Measurements from ENCODE around the gene SGCD.

The SGCD gene

GRCh38 chr5:156332245-156332644, 5.3 kb downstream of the SGCD start:
- DNase-seq (ENCODE audit: low read depth): no peak
- no peak for TF ChIP-seq CTCF (IDR thresholded peaks at IDR 0.05; ENCODE audit: insufficient read depth, low read depth, low read length, missing control alignments)
- H3K4me3 ChIP-seq (ENCODE audit: low read length): no peak overlapping the region

GRCh38 chr5:156339139-156339841, 12.3 kb downstream of the SGCD start:
- DNase-seq (ENCODE audit: low read depth): no peak
- no peak overlapping the region for H3K4me3 ChIP-seq (ENCODE audit: low read length)
- no peak for TF ChIP-seq CTCF (IDR thresholded peaks at IDR 0.05; ENCODE audit: insufficient read depth, low read depth, low read length, missing control alignments)

- no peak overlapping the region for H3K4me3 ChIP-seq (ENCODE audit: low read length)
- TF ChIP-seq CTCF (IDR thresholded peaks at IDR 0.05; ENCODE audit: insufficient read depth, low read depth, low read length, missing control alignments): no peak
- DNase-seq (ENCODE audit: low read depth): no peak
Observed at GRCh38 chr5:156340893-156341292, 13.9 kb downstream of the SGCD start.

GRCh38 chr5:156350256-156350655, 23.3 kb downstream of the SGCD start:
- H3K4me3 ChIP-seq (ENCODE audit: low read length): no peak overlapping the region
- DNase-seq (ENCODE audit: low read depth): no peak
- no peak for TF ChIP-seq CTCF (IDR thresholded peaks at IDR 0.05; ENCODE audit: insufficient read depth, low read depth, low read length, missing control alignments)

- TF ChIP-seq CTCF (IDR thresholded peaks at IDR 0.05; ENCODE audit: insufficient read depth, low read depth, low read length, missing control alignments): no peak
- H3K4me3 ChIP-seq (ENCODE audit: low read length): no peak overlapping the region
- no peak for DNase-seq (ENCODE audit: low read depth)
Observed at GRCh38 chr5:156351423-156351822, 24.5 kb downstream of the SGCD start.

GRCh38 chr5:156354571-156354970, 27.6 kb downstream of the SGCD start:
- TF ChIP-seq CTCF (IDR thresholded peaks at IDR 0.05; ENCODE audit: insufficient read depth, low read depth, low read length, missing control alignments): no peak
- peak; percentile 4 for DNase-seq (ENCODE audit: low read depth)

GRCh38 chr5:156356238-156356637, 29.3 kb downstream of the SGCD start:
- H3K4me3 ChIP-seq (ENCODE audit: low read length): no peak overlapping the region
- TF ChIP-seq CTCF (IDR thresholded peaks at IDR 0.05; ENCODE audit: insufficient read depth, low read depth, low read length, missing control alignments): no peak
- DNase-seq (ENCODE audit: low read depth): peak; percentile 36

More at GRCh38 chr5:156354571-156354970, 27.6 kb downstream of the SGCD start:
- H3K4me3 ChIP-seq (ENCODE audit: low read length): no peak overlapping the region

Data from epithelial cell of esophagus (primary cell).